ENCODE data around the gene RMC1.

- TF ChIP-seq, protein P1, sequence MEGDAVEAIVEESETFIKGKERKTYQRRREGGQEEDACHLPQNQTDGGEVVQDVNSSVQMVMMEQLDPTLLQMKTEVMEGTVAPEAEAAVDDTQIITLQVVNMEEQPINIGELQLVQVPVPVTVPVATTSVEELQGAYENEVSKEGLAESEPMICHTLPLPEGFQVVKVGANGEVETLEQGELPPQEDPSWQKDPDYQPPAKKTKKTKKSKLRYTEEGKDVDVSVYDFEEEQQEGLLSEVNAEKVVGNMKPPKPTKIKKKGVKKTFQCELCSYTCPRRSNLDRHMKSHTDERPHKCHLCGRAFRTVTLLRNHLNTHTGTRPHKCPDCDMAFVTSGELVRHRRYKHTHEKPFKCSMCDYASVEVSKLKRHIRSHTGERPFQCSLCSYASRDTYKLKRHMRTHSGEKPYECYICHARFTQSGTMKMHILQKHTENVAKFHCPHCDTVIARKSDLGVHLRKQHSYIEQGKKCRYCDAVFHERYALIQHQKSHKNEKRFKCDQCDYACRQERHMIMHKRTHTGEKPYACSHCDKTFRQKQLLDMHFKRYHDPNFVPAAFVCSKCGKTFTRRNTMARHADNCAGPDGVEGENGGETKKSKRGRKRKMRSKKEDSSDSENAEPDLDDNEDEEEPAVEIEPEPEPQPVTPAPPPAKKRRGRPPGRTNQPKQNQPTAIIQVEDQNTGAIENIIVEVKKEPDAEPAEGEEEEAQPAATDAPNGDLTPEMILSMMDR (IDR thresholded peaks at IDR 0.05) = no peak
- no peak for TF ChIP-seq POLR2A (IDR thresholded peaks at IDR 0.05)
Observed at GRCh38 chr18:23459530-23459921, 43.8 kb upstream of the RMC1 start.

Measured in heart left ventricle (tissue), 13 donors.